Keratinocyte (primary cell): Measurements from ENCODE around the gene YPEL3. TPM values are rescaled to one million over a fixed set of nuclear protein-coding genes. Genes with fewer than 3 reads are reported as not detected.

Experiments
- DNase-seq: peaks from one replicate; pipeline ENCODE4 v3.0.0-alpha.2; 2011; ENCODE audit warnings: low read depth, missing footprints, low spot score
- FAIRE-seq: peaks from 2 replicates; lab custom pipeline; 2011; peaks lifted over from hg19 to GRCh38; lab: Jason Lieb, UNC
- H2AFZ ChIP-seq: 2 replicates; pipeline ENCODE4 v1.6.0; 2012; ENCODE audit warnings: low read length, control low read depth, inconsistent platforms; ENCODE audit not compliant: control insufficient read depth
- H3K27ac ChIP-seq: 2 replicates; pipeline ENCODE4 v1.5.1; 2011; ENCODE audit warnings: low read length; ENCODE audit not compliant: control insufficient read depth, insufficient read depth
- H3K27me3 ChIP-seq: 3 replicates; pipeline ENCODE4 v1.6.0; 2011; ENCODE audit warnings: low read length; ENCODE audit not compliant: control insufficient read depth, insufficient read depth; ENCODE audit errors: extremely low read depth
- H3K36me3 ChIP-seq, 2 experiments: 2 replicates in 1 of 2; 3 replicates in 1 of 2; pipeline ENCODE4 v1.5.1; 2011; ENCODE audit warnings: low read length in 2 of 2, mild to moderate bottlenecking in 1 of 2; ENCODE audit not compliant: control insufficient read depth in 2 of 2, insufficient read depth in 2 of 2; ENCODE audit errors: extremely low read depth in 1 of 2
- H3K4me1 ChIP-seq: 3 replicates; pipeline ENCODE4 v1.5.1; 2011; ENCODE audit warnings: low read length; ENCODE audit not compliant: control insufficient read depth, insufficient read depth; ENCODE audit errors: extremely low read depth
- H3K4me2 ChIP-seq: 3 replicates; pipeline ENCODE4 v1.6.0; 2011; ENCODE audit warnings: low read depth, low read length; ENCODE audit not compliant: control insufficient read depth, insufficient read depth; ENCODE audit errors: extremely low read depth
- H3K4me3 ChIP-seq, 3 experiments: fragments of 200-600 bp in 1 of 3; sonication (generic) in 1 of 3; 2 replicates in 2 of 3; 3 replicates in 1 of 3; pipeline ENCODE4 v1.5.1; 2011 to 2016; ENCODE audit warnings: low read length in 3 of 3, mild to moderate bottlenecking in 3 of 3, control low read depth in 2 of 3, inconsistent platforms in 1 of 3, low read depth in 1 of 3, mixed read lengths in 1 of 3, mixed run types in 1 of 3, moderate library complexity in 1 of 3; ENCODE audit not compliant: control insufficient read depth in 2 of 3, insufficient read depth in 2 of 3; ENCODE audit errors: extremely low read depth in 1 of 3
- H3K79me2 ChIP-seq: 2 replicates; pipeline ENCODE4 v1.6.0; 2012; ENCODE audit warnings: low read length; ENCODE audit not compliant: control insufficient read depth, insufficient read depth
- H3K9ac ChIP-seq: 3 replicates; pipeline ENCODE4 v1.6.0; 2011; ENCODE audit warnings: low read length; ENCODE audit not compliant: control insufficient read depth, insufficient read depth; ENCODE audit errors: extremely low read depth
- H3K9me1 ChIP-seq: 3 replicates; pipeline ENCODE4 v1.6.0; 2011; ENCODE audit warnings: low read length; ENCODE audit not compliant: control insufficient read depth, insufficient read depth; ENCODE audit errors: extremely low read depth
- H3K9me3 ChIP-seq: 2 replicates; pipeline ENCODE4 v1.5.1; 2012; ENCODE audit warnings: low read depth, low read length; ENCODE audit not compliant: control insufficient read depth
- H4K20me1 ChIP-seq: 3 replicates; pipeline ENCODE4 v1.6.0; 2011; ENCODE audit warnings: low read length; ENCODE audit not compliant: control insufficient read depth, insufficient read depth; ENCODE audit errors: extremely low read depth
- EZH2 ChIP-seq: IDR thresholded peaks from one replicate; pipeline ENCODE4 v1.6.1; 2012; ENCODE audit warnings: inconsistent platforms, mild to moderate bottlenecking, low read length, moderate library complexity
- dilution Hi-C: fragments of 300-500 bp; cut with MboI; formaldehyde crosslinking; loops from one replicate; pipeline ENCODE4 v1.7.0; 2020; ENCODE audit warnings: low sequenced_read_pairs; ENCODE audit not compliant: extremely low pct_ligation_motif_present
- polyA plus RNA-seq, 5 experiments: library from polyadenylated mRNA; depleted of rRNA in 3 of 5; stranded (reverse) in 3 of 5; stranded (forward) in 1 of 5; unstranded in 1 of 5; fragments of >200 nt; gene quantifications; 1 replicate in 1 of 5; 2 replicates in 3 of 5; 3 replicates in 1 of 5; pipeline versions ENCODE4 v1.2.1 to v1.2.3, GENCODE V29; 2011 to 2012; ENCODE audit warnings: missing spikeins in 2 of 5, low read depth in 1 of 5, low replicate concordance in 1 of 5
- TF ChIP-seq, protein P1 (sequence below), 3 experiments: IDR thresholded peaks in 1 of 3; conservative IDR thresholded peaks in 1 of 3; optimal IDR thresholded peaks in 1 of 3; 2 replicates in 2 of 3; 3 replicates in 1 of 3; pipeline versions ENCODE3 to v1.5.1; 2011; ENCODE audit warnings: low read length in 3 of 3, mild to moderate bottlenecking in 3 of 3, moderate library complexity in 2 of 3, control low read depth in 1 of 3, inconsistent platforms in 1 of 3; ENCODE audit not compliant: insufficient read depth in 2 of 3; ENCODE audit errors: extremely low read depth in 1 of 3

Gene YPEL3
- polyA plus RNA-seq, 1 donor (not counting 4 experiments of a cell fraction or from before 2014, with no cell fraction given) = 13.5 TPM

DNA sequence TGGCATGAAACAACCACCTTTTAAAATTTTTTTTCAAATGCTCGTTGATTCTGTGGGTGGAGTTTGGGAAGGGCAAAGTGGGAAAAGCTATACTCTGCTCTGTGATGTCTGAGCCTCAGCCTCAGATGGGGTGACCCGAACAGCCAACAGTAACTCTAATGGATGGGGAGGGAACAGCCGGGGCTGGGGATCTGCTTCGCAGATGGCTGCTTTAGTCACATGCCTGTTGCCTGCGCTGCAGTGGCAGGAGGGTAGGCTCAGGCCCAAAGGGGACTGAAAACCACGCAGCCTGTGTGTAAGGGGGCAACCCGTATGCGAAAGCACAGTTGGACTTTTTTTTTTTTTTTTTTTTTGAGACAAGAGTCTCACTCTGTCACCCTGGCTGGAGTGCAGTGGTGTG, 41.9 kb upstream of the YPEL3 start:
- Histone ChIP-seq H3K4me2 (no peak overlapping the region), H4K20me1 (no peaks in the 10 kb centered on the region), H2AFZ (no peak overlapping the region), H3K79me2 (no peaks in the 10 kb centered on the region), H3K4me3 (no peak overlapping the region), H3K27ac (no peak overlapping the region), H3K9me1 (no peaks in the 10 kb centered on the region), H3K9me3 (no peaks in the 10 kb centered on the region), H3K36me3 (no peaks in the 10 kb centered on the region), H3K4me1 (no peaks in the 10 kb centered on the region), H3K27me3 (no peaks in the 10 kb centered on the region), H3K9ac (no peak overlapping the region)
- DNase-seq (no peak), FAIRE-seq (no peak)
- dilution Hi-C loops = no loop called here
- no peak for TF ChIP-seq EZH2
- TF ChIP-seq, protein P1, sequence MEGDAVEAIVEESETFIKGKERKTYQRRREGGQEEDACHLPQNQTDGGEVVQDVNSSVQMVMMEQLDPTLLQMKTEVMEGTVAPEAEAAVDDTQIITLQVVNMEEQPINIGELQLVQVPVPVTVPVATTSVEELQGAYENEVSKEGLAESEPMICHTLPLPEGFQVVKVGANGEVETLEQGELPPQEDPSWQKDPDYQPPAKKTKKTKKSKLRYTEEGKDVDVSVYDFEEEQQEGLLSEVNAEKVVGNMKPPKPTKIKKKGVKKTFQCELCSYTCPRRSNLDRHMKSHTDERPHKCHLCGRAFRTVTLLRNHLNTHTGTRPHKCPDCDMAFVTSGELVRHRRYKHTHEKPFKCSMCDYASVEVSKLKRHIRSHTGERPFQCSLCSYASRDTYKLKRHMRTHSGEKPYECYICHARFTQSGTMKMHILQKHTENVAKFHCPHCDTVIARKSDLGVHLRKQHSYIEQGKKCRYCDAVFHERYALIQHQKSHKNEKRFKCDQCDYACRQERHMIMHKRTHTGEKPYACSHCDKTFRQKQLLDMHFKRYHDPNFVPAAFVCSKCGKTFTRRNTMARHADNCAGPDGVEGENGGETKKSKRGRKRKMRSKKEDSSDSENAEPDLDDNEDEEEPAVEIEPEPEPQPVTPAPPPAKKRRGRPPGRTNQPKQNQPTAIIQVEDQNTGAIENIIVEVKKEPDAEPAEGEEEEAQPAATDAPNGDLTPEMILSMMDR (optimal IDR thresholded peaks at IDR 0.05 in 1 of 3, IDR thresholded peaks at IDR 0.05 in 1 of 3, conservative IDR thresholded peaks at IDR 0.05 in 1 of 3; ENCODE audit: extremely low read depth in 1 of 3, insufficient read depth in 2 of 3, low read length in 3 of 3) = no peak

DNA sequence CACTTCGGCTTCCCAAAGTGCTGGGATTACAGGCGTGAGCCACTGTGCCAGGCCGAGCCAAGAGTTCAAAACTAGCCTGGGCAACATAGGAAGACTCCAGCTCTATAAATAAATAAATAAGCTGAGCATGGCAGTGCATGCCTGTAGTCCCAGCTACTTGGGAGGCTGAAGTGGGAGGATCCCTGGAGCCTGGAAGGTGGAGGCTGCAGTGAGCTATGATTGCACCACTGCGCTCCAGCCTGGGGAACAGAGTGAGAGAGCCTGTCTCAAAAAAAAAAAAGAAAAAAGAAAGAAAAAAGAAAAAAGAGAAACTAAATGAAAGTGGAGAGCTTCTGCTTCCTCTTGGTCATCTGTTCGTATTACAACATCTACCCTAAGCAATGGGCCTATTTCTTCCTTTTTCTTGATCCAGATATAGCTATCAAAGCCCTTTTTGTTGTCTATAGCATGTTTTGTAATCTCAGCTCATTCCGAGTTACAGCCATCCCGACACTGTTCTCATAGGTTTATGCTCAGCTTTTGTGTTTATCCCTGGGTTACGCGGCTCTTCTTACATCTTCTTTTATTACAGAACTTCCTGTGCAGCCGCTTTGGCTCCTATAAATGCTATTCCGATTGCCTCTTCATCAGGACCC, 41.1 kb upstream of the YPEL3 start:
- Histone ChIP-seq H3K27me3 (no peaks in the 10 kb centered on the region), H3K9ac (no peak overlapping the region), H3K4me1 (no peaks in the 10 kb centered on the region), H3K36me3 (no peaks in the 10 kb centered on the region), H2AFZ (no peak overlapping the region), H3K27ac (no peak overlapping the region), H3K79me2 (no peaks in the 10 kb centered on the region), H4K20me1 (no peaks in the 10 kb centered on the region), H3K4me3 (no peak overlapping the region), H3K9me3 (no peaks in the 10 kb centered on the region), H3K9me1 (no peaks in the 10 kb centered on the region), H3K4me2 (no peak overlapping the region)
- no peak for DNase-seq
- dilution Hi-C loops = no loop called here
- no peak for TF ChIP-seq EZH2
- TF ChIP-seq, protein P1 (optimal IDR thresholded peaks at IDR 0.05 in 1 of 3, IDR thresholded peaks at IDR 0.05 in 1 of 3, conservative IDR thresholded peaks at IDR 0.05 in 1 of 3; ENCODE audit: extremely low read depth in 1 of 3, insufficient read depth in 2 of 3, low read length in 3 of 3) = no peak
- no peak for FAIRE-seq
